COR-L47 (cell line): ENCODE data around the gene GATAD1.
"Not testable (repeated sequence)": the region's sequence is repeated elsewhere in the genome, so short reads cannot be mapped to it uniquely, and the experiment has no call there.

Source experiments
- DNase-seq: peaks from one replicate; lab custom pipeline; 2025; lab: John Stamatoyannopoulos, UW

GATAD1 gene

GRCh38 chr7:92436612-92437445, 10.5 kb upstream of the GATAD1 start:
- no peak for DNase-seq

- DNase-seq = no peak
These were observed 9.3 kb upstream of the GATAD1 start for GRCh38 chr7:92437956-92438491.

- DNase-seq = not testable (repeated sequence)
These were observed 4.6 kb upstream of the GATAD1 start for GRCh38 chr7:92442720-92443119.

- no peak for DNase-seq
These were observed 375 bp upstream of the GATAD1 start for GRCh38 chr7:92446869-92447344.

- DNase-seq = peak; percentile 51
These were observed 994 bp downstream of the GATAD1 start for GRCh38 chr7:92448205-92448747.

- no peak for DNase-seq
These were observed 4.4 kb downstream of the GATAD1 start for GRCh38 chr7:92451645-92452044.

- no peak for DNase-seq
These were observed 9.0 kb downstream of the GATAD1 start for GRCh38 chr7:92456236-92456635.

GRCh38 chr7:92460109-92460508, 12.8 kb downstream of the GATAD1 start:
- no peak for DNase-seq

- no peak for DNase-seq
These were observed 13.2 kb downstream of the GATAD1 start for GRCh38 chr7:92460510-92460909.

GRCh38 chr7:92461027-92462003, 14.0 kb downstream of the GATAD1 start:
- DNase-seq = peak; percentile 24

GRCh38 chr7:92462560-92462959, 15.3 kb downstream of the GATAD1 start:
- no peak for DNase-seq

- DNase-seq = no peak
These were observed 17.2 kb downstream of the GATAD1 start for GRCh38 chr7:92464515-92464914.

GRCh38 chr7:92466682-92467081, 19.4 kb downstream of the GATAD1 start:
- no peak for DNase-seq

GRCh38 chr7:92468589-92468988, 21.3 kb downstream of the GATAD1 start:
- not testable (repeated sequence) for DNase-seq

- not testable (repeated sequence) for DNase-seq
These were observed 26.7 kb downstream of the GATAD1 start for GRCh38 chr7:92473989-92474388.

- not testable (repeated sequence) for DNase-seq
These were observed 28.0 kb downstream of the GATAD1 start for GRCh38 chr7:92475261-92475770.

- not testable (repeated sequence) for DNase-seq
These were observed 28.7 kb downstream of the GATAD1 start for GRCh38 chr7:92475851-92476590.

GRCh38 chr7:92477681-92478080, 30.4 kb downstream of the GATAD1 start, which contains the start of gene ERVW-1:
Gene ERVW-1 (minus strand): TSS chr7:92477946. CDS start chr7:92470381, 7,565 bp downstream.
- DNase-seq = not testable (repeated sequence)

- DNase-seq = no peak
These were observed 30.8 kb downstream of the GATAD1 start for GRCh38 chr7:92478095-92478494.

GRCh38 chr7:92478711-92479110, 31.4 kb downstream of the GATAD1 start:
- no peak for DNase-seq

- not testable (repeated sequence) for DNase-seq
These were observed 31.9 kb downstream of the GATAD1 start for GRCh38 chr7:92479146-92479545.
